SK-N-SH (cell line): ENCODE measurements around the gene HS6ST3.

ENCODE experiments used
- ELF1 ChIP-seq: IDR thresholded peaks from 2 replicates; pipeline ENCODE4 v1.4.0; 2012
- GABPA ChIP-seq: IDR thresholded peaks from 2 replicates; pipeline ENCODE4 v1.4.0; 2012; ENCODE audit warnings: low read depth, mild to moderate bottlenecking
- TF ChIP-seq, protein P1 (sequence below): fragments of 200-600 bp; sonication (generic); IDR thresholded peaks from 2 replicates; pipeline ENCODE4 v1.6.1; 2017; ENCODE audit warnings: antibody characterized with exemption, mild to moderate bottlenecking, moderate library complexity

DNA sequence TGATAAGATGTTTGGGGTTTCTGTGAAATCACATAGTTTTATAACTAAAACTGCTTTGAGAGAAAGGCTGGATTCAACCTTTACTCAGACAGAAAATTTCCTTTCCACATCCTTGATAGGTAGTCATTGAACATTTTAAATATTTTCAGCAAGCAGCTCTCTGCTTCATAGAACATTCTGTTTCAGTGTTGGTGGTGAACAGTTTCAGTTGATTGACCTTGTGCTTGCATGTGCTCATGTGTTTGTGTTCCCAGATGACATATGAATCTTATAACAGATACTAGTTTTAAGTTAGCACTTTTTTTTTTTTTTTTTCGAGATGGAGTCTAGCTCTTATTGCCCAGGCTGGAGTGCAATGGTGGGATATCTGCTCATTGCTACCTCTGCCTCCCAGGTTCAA, 290.1 kb downstream of the HS6ST3 start:
- TF ChIP-seq GABPA, result no peak
- TF ChIP-seq, protein P1, sequence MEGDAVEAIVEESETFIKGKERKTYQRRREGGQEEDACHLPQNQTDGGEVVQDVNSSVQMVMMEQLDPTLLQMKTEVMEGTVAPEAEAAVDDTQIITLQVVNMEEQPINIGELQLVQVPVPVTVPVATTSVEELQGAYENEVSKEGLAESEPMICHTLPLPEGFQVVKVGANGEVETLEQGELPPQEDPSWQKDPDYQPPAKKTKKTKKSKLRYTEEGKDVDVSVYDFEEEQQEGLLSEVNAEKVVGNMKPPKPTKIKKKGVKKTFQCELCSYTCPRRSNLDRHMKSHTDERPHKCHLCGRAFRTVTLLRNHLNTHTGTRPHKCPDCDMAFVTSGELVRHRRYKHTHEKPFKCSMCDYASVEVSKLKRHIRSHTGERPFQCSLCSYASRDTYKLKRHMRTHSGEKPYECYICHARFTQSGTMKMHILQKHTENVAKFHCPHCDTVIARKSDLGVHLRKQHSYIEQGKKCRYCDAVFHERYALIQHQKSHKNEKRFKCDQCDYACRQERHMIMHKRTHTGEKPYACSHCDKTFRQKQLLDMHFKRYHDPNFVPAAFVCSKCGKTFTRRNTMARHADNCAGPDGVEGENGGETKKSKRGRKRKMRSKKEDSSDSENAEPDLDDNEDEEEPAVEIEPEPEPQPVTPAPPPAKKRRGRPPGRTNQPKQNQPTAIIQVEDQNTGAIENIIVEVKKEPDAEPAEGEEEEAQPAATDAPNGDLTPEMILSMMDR, result no peak
- TF ChIP-seq ELF1, result no peak
